Upper lobe of left lung (tissue), 6 donors: ENCODE results near the gene COG5. TPM values are rescaled to one million over a fixed set of nuclear protein-coding genes. Genes with fewer than 3 reads are reported as not detected.

Experiments
- ATAC-seq, 2 donors: fragments of 200-7000 bp; cut with Tn5 transposase; one replicate each; pipeline ENCODE4 v1.9.1; 2022; ENCODE audit warnings: mild to moderate bottlenecking in 2 of 2, moderate library complexity in 2 of 2; ENCODE audit not compliant: low FRiP score in 2 of 2
- DNase-seq, 2 donors: peaks; one replicate each; pipeline ENCODE4 v3.0.0-alpha.2; 2019 to 2020
- H3K27ac ChIP-seq, 4 donors: fragments of 200-600 bp; sonication (generic); one replicate each; pipeline ENCODE4 v1.5.1; 2016 to 2019
- H3K27me3 ChIP-seq, 4 donors: fragments of 200-600 bp; sonication (generic); one replicate each; pipeline ENCODE4 v1.5.1; 2017 to 2019
- H3K36me3 ChIP-seq, 4 donors: fragments of 200-600 bp; sonication (generic); one replicate each; pipeline ENCODE4 v1.5.1; 2016 to 2019
- H3K4me1 ChIP-seq, 4 donors: fragments of 200-600 bp; sonication (generic); one replicate each; pipeline ENCODE4 v1.5.1; 2018 to 2019
- H3K4me3 ChIP-seq, 4 donors: fragments of 200-600 bp; sonication (generic); one replicate each; pipeline ENCODE4 v1.5.1; 2017 to 2019; ENCODE audit warnings: mild to moderate bottlenecking in 2 of 4, moderate library complexity in 1 of 4
- H3K9me3 ChIP-seq, 4 donors: fragments of 200-600 bp; sonication (generic); one replicate each; pipeline ENCODE4 v1.5.1; 2018 to 2019
- CTCF ChIP-seq, 6 experiments: fragments of 450-650 bp in 4 of 6; fragments of 200-600 bp in 2 of 6; sonication (generic) in 2 of 6; IDR thresholded peaks; one replicate each; pipeline ENCODE4 v1.5.1; 2016 to 2019; ENCODE audit warnings: antibody characterized with exemption in 6 of 6
- EP300 ChIP-seq, 4 donors: sonication (generic); formaldehyde crosslinking; IDR thresholded peaks; one replicate each; pipeline ENCODE4 v1.5.1; 2017; ENCODE audit warnings: antibody characterized with exemption in 4 of 4, control low read depth in 2 of 4
- POLR2A ChIP-seq, 4 donors: fragments of 450-650 bp; IDR thresholded peaks; one replicate each; pipeline ENCODE4 v1.5.1; 2016 to 2017; ENCODE audit warnings: antibody characterized with exemption in 4 of 4, mild to moderate bottlenecking in 2 of 4
- POLR2AphosphoS5 ChIP-seq, 2 donors: sonication (generic); formaldehyde crosslinking; IDR thresholded peaks; one replicate each; pipeline ENCODE4 v1.5.1; 2017; ENCODE audit warnings: antibody characterized with exemption in 2 of 2
- WGBS, 2 donors: methylation state at CpG; one replicate each; pipeline ENCODE4 v1.1.5; 2017 to 2018; 5-methylcytosine and 5-hydroxymethylcytosine counted together
- total RNA-seq, 6 donors: library from RNA; depleted of rRNA in 4 of 6; stranded (reverse); fragments of >200 nt in 4 of 6; gene quantifications; one replicate each; pipeline versions ENCODE4 v1.1.0 to v1.2.1, GENCODE V29; 2016 to 2021
- donor health status: DM: no; HTN: no; CAD: no; lungs with moderate emphysema.
- donor health status: DM: no; HTN: yes; CAD: no; lungs with severe emphysema.

Gene COG5
- total RNA-seq, 6 donors from 2014 or later = 31.6 to 88.0 (median 50.5) TPM

DNA sequence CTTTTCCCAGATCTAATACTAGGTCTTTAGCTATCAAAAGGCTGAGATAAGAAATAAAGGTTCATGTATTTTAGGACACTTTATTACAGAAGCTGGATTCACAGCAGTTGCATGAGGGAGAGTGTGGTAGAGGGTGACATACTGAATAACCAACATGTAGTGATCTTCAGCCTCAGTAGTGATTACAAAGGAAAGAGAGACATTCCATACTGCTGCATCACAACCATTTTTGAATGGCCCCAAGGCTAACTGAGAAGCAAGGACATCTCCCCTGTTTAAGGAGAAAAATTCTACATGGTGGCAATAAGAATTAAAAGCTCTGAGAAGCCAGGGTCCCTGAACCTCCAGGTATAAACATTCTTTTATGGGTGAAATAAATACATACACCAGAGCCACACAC, 35.3 kb downstream of the COG5 start:
- Histone ChIP-seq H3K36me3 (peaks cover 0 to 21% (median 0%) of the 10 kb centered on the region in 4 donors), H3K9me3 (no peaks in the 10 kb centered on the region), H3K4me3 (no peak overlapping the region), H3K4me1 (no peaks in the 10 kb centered on the region), H3K27ac (no peak overlapping the region), H3K27me3 (no peaks in the 10 kb centered on the region)
- no peak for ATAC-seq
- TF ChIP-seq EP300 (IDR thresholded peaks at IDR 0.05) (no peak), POLR2AphosphoS5 (IDR thresholded peaks at IDR 0.05) (no peak), CTCF (IDR thresholded peaks at IDR 0.05) (no peak), POLR2A (IDR thresholded peaks at IDR 0.05) (no peak)
- no peak for DNase-seq

DNA sequence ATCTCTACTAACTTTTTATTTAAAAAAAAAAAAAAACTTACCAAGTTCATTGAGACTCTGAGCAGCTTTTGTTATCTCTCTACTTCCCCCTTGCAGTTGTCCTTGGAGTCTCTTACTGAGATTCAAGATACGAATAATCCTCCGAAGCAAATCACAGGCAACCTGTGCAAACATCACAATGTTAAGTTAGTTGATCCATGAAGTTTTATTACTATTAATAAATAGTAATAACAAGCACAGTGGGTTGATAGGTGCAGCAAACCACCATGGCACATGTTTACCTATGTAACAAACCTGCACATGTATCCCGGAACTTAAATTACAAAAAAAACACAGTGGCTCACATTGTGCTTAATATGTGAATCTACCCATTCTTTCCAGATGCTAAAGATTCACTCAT, 36.5 kb downstream of the COG5 start:
- Histone ChIP-seq H3K27ac (no peak overlapping the region), H3K27me3 (no peaks in the 10 kb centered on the region), H3K4me3 (no peak overlapping the region), H3K9me3 (no peaks in the 10 kb centered on the region), H3K4me1 (no peaks in the 10 kb centered on the region), H3K36me3 (peaks cover 0 to 20% (median 0%) of the 10 kb centered on the region in 4 donors)
- no peak for DNase-seq
- 95 to 96% methylated on average over 3 of the region's 3 CpGs for WGBS, 2 donors
- TF ChIP-seq EP300 (IDR thresholded peaks at IDR 0.05) (no peak), POLR2A (IDR thresholded peaks at IDR 0.05) (no peak), CTCF (IDR thresholded peaks at IDR 0.05) (no peak), POLR2AphosphoS5 (IDR thresholded peaks at IDR 0.05) (no peak)
- ATAC-seq = no peak

DNA sequence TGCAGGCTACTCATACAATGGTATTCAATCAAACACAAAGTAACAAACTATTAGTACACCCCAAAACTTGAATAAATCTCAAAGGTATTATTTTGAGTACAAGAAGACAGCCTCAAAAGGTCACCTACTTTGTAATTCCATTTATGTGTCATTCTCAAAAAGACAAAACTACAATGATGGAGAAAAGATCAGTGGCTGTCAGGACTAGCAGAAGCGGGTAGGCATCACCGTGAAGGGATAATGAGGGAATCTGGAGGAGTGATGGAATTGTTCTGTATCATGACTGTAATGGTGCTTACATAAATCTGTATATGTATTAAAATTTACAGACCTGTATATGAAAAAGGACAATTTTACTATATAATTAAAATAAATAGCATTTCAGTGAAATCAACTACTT, 37.0 kb downstream of the COG5 start:
- H3K27me3 ChIP-seq = no peaks in the 10 kb centered on the region
- H3K4me3 ChIP-seq = no peak overlapping the region
- H3K36me3 ChIP-seq = peaks cover 0 to 17% (median 0%) of the 10 kb centered on the region in 4 donors
- DNase-seq (no peak), ATAC-seq (no peak)
- TF ChIP-seq CTCF (IDR thresholded peaks at IDR 0.05) (no peak), EP300 (IDR thresholded peaks at IDR 0.05) (no peak), POLR2AphosphoS5 (IDR thresholded peaks at IDR 0.05) (no peak), POLR2A (IDR thresholded peaks at IDR 0.05) (no peak)
- 95 to 100% methylated on average over 2 of the region's 2 CpGs for WGBS, 2 donors
- H3K27ac ChIP-seq = no peak overlapping the region
- no peaks in the 10 kb centered on the region for H3K9me3 ChIP-seq
- no peaks in the 10 kb centered on the region for H3K4me1 ChIP-seq

DNA sequence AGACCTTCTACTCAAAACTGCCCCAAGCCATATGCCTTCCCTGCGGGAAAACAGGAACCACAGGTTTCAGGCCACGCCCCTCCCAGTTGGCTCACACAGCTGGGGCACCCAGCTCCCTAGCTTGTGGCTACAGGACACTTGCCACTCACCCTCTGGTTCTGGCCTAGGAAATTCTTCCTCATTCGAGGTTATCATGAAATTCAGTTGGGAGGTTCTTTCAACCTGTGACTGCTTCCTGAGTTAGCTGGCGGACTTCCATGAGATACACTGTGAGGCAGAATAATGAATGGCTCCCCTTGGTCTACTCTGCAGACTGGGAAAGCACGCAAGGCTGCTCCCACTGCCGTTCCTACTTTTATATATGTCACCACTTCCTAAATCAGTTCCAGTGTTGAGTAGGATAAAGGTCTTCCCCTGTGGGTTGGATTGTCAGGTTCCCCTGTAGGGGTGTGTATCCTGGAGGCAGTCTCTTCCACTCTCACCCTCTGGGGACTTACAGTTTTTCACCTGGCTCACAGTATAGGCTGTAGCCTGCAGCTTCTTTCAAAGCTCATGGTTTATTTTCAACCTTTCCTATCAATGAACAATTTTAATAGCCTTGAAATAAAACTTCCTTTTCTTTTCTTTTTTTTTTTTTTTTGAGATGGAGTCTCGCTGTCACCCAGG, 56.9 kb downstream of the COG5 start:
- no peak for TF ChIP-seq CTCF (IDR thresholded peaks at IDR 0.05)
- TF ChIP-seq EP300 (IDR thresholded peaks at IDR 0.05) = no peak
- TF ChIP-seq POLR2A (IDR thresholded peaks at IDR 0.05) = no peak
- no peak for TF ChIP-seq POLR2AphosphoS5 (IDR thresholded peaks at IDR 0.05)
- no peaks in the 10 kb centered on the region for H3K36me3 ChIP-seq
- H3K4me1 ChIP-seq = peaks cover 5 to 12% (median 7%) of the 10 kb centered on the region in 4 donors
- H3K9me3 ChIP-seq = no peaks in the 10 kb centered on the region
- no peak overlapping the region for H3K27ac ChIP-seq
- no peaks in the 10 kb centered on the region for H3K27me3 ChIP-seq
- peak in 1 of 2 donors; percentile 72 for DNase-seq
- no peak overlapping the region for H3K4me3 ChIP-seq
- WGBS, 2 donors = 51 to 68% methylated on average over 6 to 7 of the region's 7 CpGs
- peak; percentile 81 to 85 for ATAC-seq
